C1 segment of cervical spinal cord (tissue), 14 donors: ENCODE data around the gene ADCY5.

Experiments
- DNase-seq, 14 donors: peaks; one replicate each; lab custom pipeline; 2025; lab: John Stamatoyannopoulos, UW

The ADCY5 gene

DNA sequence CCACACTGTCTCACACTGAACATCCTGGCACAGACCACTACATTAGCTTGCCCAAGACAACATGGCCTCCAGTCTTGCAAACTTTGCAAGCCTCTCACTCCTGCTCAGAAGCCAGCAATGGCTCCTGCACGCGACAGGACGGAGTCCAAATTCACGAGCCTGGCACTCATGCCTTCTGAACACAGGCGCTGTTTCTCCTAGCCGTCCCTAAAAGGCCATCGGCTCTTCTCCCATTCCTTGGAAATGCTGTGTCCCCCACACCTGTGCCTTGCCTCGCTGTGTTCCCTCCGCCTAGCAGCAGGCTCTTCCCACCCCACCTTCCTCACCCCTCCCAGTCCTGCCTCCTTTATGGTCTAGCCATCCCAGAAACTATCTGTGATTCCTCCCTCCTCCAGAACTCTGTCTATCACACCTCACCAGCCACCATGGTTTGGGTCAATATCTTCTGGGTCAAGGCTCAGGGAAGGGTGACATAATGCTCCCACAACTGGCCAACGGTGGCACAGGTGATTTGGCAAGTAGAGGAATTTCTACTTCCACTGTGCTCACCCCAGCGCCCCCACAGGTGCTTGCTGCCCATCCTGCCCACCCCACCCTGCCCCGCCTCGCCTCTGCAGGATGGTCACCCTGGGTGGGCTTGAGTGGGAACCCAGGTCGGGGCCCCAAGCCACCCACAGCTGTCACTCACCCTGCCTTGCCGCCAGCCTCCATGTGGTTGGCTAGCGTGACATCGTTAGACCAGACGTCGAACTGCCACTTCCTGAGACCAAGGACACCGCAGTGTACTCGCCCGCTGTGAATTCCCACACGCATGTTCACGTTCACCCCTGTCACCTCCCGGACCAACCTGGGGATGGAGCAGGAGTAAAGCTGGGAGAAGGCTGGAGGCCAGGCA is 120.7 kb downstream of the ADCY5 start:
- no peak for DNase-seq

DNA sequence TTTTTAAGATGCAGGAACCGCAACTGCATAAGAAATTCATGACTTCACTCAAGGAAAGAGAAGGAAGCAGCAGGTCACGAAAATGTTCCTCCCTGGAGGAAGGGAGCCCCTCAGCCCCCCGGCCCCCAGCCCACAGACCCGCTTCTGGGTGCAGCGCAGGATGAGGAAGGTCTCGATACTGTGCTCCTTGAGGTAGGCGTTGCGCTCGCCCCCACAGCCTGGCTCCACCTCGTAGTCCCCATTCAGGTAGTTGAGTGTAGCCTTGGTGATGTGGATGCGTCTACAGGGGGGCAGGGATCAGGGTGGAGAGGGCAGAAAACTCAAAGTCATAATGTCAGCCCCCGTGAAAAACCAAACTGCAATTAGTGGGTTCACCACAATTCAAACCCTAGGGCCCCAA is 121.4 kb downstream of the ADCY5 start:
- DNase-seq, result no peak

DNA sequence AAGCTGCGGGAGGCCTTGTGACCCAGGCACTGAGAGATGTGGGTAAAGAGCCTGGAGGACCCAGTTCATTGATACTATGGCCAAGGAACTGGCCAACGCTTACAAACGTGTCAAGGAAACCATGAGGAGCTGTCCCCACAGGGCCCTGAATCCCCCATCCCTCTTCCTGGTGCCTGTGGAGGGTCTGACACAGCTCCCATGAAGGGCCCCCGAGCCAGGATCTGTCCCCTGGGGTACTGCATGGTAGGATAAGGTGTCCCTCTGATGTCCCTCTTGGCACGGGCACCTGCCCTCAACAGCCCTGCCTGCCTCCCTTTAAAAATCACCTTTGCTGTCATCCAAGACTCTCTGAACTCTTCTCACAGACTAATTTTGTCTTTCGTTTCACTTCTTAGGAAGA is 122.4 kb downstream of the ADCY5 start:
- no peak for DNase-seq

DNA sequence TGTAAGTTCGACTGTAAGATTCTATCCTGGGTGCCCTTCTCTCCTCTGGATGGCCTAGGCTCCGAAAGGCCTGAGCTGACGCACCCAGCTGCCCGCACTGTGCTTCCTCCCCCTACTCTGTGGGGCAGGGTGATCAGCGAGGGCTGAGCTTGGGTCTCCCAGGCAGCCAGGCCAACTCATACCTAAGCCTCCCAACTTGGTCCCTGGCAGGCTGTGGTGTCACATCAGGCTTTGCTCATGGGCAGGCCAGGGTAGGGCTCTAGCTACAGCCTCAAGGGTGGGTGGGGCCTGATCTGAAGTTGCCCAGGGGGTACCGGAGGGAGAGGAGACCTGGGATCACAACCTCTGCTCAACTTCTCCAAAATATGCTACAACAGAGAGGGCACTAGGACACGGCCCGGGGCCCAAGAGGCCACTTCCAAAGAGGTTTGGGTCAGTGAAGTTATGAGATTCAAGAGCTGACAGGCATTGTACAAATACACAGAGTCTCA is 123.1 kb downstream of the ADCY5 start:
- no peak for DNase-seq

DNA sequence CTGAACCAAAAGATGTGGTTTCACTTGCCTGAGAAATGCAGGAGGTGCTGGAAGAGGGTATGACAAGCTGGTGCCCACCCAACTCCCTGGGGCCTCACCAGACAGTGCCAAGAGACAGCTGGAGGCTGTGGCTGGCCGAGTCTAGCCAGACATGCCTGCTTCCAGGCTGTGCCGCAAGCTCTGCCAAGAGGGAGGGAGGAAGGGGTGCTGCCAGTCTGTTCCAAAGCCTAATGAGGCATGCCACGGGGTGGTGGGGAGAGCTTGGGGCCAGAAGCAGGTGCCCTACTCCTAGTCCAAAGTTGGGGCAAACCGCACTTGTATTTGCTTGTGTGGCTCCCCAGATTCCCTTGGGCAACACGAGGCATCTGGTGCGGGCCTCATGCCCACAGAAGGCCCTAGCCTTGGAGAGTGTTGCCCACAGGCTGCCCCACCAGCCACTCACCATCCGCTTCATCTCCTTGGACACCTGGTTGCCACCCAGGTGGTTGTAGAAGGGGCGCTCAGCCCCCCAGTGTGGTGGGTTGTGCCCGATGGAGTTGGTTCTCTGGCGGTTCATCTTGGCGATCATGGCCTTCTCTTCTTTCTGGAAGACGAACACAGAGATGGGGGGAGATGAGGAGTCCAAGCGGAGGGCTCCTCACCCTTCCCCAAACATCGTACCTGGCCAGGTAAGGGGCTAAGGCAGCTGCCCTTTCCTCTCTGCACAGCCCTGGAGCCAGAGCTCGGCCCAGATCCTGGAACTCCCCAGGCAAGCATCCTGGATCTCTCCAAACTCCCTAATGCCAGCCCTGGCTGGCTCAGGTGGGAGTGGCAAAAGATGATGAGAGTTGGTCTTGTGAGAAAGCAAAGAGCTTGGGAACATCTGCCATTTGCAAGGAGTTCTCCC is 123.8 kb downstream of the ADCY5 start:
- peak in 1 of 14 donors; percentile 9 for DNase-seq

DNA sequence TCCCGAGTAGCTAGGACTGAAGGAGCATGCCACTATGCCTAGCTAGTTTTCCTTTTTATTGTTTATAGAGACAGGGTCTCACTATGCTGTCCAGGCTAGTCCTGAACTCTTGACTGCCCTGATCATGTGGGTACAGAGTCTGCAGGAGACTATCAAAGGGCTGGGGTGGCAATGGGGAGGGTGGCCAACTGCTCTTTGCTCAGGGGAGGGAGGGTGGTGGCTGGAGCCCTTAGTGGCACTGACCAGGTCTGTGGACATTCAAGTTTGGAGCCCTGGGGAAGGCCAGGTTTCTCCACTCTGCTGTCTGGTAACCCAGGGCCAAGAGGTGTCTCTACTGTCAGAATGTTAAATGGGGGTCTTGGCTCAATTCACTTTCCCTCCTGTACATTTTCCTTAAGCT is 125.1 kb downstream of the ADCY5 start:
- DNase-seq, result no peak

DNA sequence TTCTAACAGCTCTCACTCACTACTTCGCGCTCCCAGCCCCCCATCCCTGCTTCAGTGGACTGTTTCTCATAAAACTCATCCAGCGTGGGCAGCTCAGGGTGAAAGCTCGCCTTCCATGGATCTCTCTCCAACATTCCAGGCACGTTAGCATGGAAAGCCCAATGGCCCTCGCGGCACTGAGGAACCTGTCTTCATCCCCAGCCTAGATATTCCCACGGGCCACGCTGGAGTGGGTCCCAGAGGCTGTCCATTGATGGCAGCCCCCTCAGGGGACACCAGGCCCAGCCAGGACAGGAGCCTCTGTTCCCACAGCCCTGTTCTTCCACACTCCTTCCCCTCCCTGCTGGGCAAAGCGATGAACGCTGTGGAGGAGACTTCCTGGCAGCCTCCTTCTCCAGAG is 126.0 kb downstream of the ADCY5 start:
- no peak for DNase-seq

DNA sequence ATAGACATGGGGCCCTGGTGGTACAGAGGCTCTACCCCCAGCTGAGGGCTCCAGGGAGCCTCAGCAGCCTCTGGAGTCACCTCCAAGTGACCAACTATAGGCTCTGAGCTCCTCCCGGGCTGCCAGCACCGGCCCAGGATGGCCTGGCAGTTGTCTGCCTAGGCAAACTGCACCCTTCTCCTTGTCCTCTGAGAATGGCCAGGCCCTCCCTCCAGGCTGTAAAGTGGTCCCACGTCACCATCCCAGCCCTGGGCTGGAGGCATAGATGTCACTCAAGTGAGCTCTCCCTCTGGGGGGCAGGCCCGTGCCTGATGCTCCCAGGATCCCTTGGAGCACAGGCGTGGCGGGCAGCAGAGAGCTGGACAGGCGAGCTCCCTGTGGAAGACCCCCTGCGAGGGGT is 127.1 kb downstream of the ADCY5 start:
- no peak for DNase-seq

DNA sequence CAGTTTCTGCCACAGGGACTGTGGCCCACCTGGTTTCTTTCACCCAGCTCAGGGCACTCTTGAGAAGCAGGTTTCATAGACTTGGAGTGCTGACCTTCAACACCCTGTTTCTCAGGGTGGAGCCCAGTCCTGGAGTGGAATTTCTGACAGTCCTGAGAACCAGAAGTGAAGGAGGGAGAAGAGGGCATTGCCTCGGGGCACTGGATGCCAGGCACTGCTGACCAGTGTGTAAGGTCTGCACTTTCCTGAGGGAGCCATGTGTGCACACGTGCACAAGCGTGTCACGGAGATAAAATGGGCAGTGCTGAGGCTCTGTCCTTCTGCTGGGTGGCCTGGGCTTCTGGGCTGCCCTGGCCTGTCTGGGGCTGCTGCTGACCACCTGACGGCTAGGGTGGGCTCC is 128.7 kb downstream of the ADCY5 start:
- DNase-seq, result no peak

DNA sequence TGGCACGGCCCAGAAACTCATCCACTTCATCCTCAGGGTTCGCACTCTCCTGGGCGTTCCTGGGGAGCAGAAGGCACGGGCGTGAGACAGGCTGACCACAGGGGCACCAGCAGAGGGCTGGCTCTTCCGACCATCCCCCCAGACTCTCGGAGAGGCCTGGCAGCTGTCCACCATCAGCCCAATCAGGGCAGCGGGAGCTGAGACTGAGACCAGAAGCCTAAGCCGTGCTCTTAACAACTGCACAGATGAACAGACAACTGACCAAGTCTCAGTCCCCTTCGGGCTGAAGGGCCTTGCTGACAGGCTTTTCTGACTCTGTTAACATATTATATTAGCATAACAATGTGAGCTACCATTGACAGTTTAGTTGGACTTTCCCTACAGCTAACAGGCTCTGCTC is 129.1 kb downstream of the ADCY5 start:
- DNase-seq, result no peak

DNA sequence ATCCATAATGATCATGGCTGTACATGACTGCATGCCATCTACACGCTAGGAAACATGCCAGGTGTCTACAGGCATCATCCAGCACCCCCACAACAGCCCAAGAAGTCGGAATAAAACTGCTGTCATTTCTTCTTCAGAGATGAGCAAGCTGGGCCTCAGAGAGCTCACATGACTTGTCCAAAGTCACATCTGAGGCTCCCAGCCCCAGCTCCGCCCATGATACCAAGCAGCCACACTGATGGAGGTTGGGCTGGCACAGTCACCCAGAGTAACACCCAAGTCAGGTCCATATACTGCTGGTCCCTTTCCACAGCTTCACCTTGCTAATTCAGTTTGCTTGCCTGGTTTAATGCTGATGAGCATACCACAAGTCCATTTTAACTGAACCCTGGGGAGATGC is 130.5 kb downstream of the ADCY5 start:
- DNase-seq, result no peak

DNA sequence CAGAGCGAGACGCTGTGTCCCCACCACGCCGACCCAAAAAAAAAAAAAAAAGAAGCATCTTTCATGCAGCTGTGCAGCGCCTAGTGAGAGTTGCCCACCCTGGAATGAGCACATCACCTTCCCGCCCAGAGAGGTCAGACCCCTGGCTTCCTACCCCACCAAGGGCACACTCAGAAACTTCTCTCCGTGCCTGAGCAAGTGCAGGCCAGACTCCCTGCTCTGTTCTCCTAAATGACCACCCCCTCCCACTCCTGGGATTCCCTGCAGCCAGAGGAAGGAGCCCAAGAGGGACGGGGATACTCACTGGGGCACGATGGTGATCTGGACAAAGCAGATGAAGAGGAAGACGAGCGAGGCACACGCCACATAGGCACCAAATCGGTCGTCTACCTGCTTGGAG is 131.2 kb downstream of the ADCY5 start:
- DNase-seq, result no peak

DNA sequence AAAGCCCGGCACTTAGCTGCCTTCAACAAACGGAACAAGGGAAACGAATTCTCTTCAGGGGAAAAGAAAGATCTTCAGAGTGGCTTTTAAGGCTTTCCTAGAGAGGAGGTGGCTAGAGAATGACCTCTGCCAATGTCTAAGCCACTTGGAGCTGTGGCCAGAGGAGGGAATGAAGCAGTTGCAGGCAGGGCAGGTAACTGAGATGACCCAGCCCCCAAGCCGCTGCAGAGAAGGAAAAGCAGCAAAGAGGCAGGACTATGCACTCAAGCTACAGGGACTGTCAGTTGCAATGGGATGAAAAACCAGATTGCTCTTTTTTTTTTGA is 133.7 kb downstream of the ADCY5 start:
- DNase-seq, result no peak

DNA sequence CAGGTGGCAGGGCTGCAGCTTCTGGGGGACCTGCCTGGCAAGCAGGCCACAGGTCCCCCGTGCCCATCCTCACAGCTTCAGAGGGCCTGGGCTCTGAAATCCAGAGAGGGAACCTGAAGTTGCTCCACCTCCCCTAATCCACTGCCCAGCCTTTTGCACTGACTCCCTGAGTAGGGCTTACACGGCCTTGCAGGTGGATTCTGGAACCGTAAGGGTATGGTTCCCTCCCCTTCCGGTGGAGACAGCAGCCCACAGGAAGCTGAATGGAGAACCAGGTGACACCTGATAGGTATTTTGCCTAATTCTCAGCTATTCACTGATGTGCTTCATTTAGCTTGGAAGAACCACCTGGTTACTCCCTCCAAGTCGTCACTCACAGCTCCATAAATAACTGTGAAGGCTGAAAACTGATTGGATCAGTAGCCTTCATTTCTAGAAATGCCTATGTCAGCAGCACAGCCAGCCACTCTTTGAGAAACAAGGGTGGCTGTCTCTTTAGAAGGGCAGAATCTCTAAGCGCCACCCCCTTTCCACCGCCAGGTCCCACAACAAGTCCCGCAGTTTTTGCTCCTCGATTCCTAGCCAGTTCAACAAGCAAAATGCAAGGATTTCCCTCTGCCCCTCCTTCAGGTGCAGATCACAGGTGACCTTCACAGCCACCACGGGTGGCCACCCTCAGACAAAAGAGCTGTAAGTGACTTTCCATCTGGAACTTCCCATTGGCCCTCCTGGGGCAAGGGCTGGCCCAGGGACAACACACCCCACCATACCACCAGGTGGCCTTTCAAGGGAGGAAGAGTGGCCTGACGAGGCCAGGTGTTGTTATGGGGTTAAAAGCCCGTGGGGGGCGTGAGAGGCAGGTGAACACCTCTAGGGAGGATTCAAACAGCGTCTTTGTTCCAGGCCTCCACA is 134.3 kb downstream of the ADCY5 start:
- no peak for DNase-seq

DNA sequence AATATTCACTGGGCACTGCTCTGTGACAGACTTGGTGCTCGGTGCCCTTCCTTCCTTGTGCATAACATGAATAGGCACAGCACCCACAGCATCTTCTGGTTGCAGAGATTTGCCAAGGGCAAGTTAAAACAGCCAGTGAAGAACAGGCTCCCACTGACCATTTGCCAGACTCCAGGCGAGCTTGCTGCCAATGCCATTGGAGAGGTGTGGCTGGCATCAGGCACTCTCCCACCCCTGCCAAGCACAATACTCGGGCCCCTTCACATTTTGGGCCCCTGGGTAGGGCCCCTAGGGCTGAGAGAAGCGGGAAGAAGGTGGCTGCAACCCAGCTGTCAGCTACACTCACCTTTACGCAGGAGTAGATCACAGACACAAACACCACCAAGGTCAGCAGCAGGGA is 135.0 kb downstream of the ADCY5 start:
- DNase-seq, result no peak

DNA sequence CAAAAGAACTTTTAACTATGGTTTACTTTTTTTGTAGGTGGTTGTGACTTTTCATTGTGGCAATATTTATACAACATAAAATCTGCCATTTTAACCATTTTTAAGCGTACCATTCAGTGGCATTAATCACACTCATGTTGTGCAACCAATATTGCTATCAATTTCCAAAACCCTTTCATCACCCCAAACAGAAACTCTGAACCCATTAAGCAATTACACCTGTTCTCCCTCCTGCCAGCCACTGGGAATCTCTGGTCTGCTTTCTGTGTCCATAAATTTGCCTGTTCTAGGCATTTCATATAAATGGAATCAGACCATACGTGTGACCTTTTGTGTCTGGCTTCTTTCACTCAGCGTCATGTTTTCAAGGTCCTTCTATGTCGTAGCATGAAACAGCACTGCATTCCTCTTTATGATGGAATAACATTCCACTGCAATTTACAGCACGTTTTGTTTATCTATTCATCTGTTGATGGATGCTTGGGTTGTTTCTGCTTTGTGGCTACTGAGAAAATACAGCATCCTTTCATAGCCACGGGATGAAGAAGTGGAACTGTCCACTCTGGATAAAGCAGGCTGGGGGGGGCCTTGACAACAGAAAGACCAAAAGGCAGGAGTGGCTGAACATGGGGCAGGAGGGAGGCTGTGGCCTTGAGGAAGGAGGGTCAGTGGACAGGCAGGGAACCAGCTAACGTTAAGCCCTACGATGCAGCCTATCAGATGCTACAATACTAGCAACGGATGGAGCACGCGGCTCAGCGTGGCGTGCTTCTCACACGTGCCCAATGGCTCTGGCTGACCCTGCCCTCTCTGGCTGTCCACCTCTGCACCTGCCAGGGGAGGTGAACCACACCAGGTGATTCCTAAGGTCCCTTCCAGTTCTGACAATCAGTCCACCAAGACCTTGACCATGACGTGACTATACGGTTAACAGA is 136.3 kb downstream of the ADCY5 start:
- DNase-seq, result no peak

DNA sequence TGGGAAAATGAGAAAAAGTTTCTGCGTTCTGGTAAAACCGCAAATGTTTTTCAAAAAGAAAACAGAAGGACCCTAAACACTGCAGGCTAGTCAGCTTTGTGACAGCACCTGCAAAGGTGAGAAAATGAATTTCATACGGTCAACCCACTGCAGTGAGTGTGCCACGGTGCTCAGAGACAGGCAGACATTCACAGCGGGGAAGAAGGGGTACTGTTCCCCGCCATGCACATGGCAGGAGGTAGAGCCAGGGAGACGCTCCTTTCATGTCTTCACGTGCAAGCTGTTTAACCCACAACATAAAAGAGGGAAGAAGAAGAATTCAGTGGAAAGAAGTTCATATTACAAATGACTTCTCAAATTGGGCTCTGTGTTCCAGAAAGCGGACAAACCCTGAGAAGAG is 137.7 kb downstream of the ADCY5 start:
- DNase-seq, result no peak

DNA sequence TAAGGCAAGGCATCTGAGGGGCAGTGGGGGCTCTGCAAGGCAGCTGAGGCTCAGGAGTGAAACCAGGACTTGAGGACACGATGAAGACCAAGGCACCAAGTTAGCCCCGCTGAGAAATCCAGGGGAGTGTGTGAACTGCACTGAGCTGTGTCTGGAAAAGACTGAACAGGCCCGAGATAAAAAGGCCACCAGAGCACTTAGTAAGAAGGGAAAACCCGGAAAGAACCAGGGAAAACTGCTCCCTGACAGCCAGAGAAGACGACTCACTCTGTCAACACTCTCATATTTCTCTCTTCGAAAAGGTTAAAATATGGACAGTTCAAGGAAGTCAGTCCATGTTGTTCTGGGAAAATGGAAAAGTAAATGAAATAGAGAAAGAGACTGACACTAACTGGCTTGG is 138.1 kb downstream of the ADCY5 start:
- no peak for DNase-seq

DNA sequence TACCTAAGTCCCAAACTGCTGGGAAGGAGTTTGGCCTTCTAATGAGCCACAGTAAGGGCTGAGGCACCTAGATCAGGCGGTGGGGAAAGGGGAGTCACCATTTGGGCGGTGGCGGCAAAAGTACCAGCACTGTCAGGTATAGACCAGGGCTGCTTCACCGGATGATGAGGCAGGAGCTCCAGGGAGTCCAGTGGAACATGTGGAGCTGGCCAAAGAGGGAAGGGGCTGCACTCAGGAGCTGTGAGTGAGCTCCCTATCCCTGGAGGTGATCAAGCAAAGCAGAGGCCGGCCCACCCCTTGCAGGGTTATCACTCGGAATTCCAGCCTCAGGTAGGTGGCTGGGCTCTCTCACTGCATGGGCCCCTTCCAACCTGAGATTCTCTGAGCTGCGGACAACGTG is 138.7 kb downstream of the ADCY5 start:
- DNase-seq, result no peak

DNA sequence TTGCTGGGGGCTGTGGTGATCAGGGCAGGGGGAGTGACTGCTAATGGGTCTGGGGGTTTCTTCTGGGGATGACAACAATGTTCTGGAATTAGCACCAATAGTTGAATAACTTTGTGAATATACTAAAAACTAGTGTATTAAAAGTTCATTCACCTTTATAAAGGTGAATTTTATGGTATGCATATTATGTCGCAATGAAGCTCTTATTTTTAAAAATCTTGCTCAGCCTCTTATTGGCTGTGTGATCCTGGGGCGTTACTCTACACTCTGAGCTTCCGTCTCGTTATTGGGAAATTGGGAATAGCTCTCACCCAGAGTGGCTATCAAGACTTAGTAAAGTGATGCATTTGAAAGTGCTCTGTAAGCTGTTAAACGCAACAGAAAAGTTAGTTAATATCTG is 141.8 kb downstream of the ADCY5 start:
- DNase-seq, result no peak

DNA sequence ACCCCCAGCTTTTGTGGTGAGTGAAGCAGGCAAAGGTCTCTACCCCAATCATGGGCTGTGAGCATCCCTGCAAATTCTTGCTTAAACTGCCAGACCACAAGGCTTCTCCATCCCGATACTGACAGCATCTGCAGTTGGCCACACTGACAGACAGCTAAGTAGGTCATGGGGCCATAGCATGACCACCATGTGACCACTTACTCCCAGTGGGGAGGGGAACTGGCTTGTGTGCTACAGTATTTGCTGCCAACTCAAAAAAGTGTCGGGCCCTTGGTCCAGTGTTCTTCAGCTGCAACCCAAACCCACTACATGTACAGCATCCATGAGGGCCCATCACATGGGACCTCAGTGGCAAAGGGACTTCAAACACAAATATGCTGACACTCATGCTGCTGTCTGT is 143.7 kb downstream of the ADCY5 start:
- peak in 1 of 14 donors; percentile 5 for DNase-seq
